OCI-LY3 (cell line): Measurements from ENCODE around the gene DTX3L.

ENCODE experiments used
- CTCF ChIP-seq: fragments of 200-600, 300-600 bp; sonication (generic); IDR thresholded peaks from 2 replicates; pipeline ENCODE4 v1.5.1; 2014; ENCODE audit warnings: antibody characterized with exemption, low read length, low read depth
- EZH2phosphoT487 ChIP-seq: fragments of 200-600 bp; shearing (Covaris generic); IDR thresholded peaks from 2 replicates; pipeline ENCODE4 v1.6.1; 2018; ENCODE audit warnings: antibody characterized with exemption, mixed run types, low read depth

GRCh38 chr3:122590610-122591009 is 26.5 kb downstream of the DTX3L start:
- TF ChIP-seq EZH2phosphoT487 (no peak), CTCF (no peak)
